Measurements from ENCODE around the gene PNLIPRP1.

Gene PNLIPRP1

DNA sequence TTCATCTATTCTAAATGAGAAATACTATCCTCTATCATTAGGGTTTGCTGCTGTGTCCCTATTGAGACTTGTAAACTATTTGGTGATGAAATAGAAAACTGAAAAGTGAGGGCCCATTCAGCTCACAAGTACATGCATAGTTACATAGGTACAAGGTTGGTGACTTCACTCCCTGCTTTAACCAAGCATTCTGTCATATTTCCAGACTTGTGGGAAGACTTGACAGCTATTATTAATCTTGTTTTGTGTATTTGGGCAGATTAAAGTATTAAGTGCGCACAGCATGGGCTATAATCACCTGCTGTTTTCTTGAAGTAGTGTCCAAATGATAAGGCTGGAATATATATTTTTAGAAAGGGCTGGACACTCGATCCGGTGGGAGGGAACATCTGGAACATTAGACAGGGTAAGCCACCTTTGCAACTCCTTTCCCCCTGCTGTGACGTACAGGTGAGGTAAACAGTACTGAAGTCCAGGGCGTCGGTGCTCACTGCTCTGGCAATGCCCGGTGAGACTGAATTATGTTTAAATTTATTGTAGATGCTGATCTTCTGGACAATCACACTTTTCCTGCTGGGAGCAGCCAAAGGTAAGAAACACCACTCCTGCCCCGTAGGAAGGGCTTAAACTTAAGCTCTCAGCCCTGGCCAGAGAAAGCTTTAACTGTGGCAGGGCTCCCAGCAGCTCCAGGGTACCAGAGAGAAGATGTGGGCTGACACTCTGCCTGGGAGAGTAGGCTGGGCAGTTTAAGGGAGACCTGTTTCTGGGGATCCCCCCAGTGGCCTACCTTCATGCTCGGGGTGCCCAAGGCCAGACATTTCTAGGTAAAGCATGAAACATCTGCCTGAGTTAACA is at the start of gene PNLIPRP1:
PNLIPRP1 (plus strand) TSS at position 370 of the 855 bp plus-strand sequence; CDS start at position 541, 171 bp downstream.
- in situ Hi-C loops (cut with MboI; ENCODE audit: low pct_unique_long_range_greater_than_20kb, low sequenced_read_pairs, unreplicated experiment) = no loop called here
- TF ChIP-seq CTCF (IDR thresholded peaks at IDR 0.05; ENCODE audit: extremely low read depth, insufficient read depth, missing control alignments) = no peak
- no peak for DNase-seq (ENCODE audit: low spot score)

GRCh38 chr10:116542007-116542677 is 48.6 kb upstream of the PNLIPRP1 start:
- in situ Hi-C loops (cut with MboI; ENCODE audit: low pct_unique_long_range_greater_than_20kb, low sequenced_read_pairs, unreplicated experiment) = no loop called here

DNA sequence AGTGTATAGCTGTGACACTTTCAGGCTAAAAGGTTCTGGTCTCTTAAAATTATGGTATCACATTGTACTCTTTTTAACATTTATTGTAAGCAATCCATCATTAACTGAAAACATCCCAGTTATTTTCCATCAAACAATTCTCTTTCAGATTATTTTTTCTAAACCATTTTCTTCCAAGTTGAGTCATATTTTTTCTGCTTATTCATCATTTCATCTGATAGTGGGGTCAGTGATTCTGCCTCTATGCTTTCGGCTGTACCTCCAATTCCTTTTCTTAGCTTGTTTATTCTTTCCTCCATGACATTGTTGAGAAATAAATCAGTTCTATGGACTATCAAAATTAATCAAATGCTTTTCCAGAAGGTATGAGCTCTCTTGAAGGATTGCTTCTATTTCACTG is 45.6 kb upstream of the PNLIPRP1 start:
- DNase-seq (ENCODE audit: low spot score) = no peak
- TF ChIP-seq CTCF (IDR thresholded peaks at IDR 0.05; ENCODE audit: extremely low read depth, insufficient read depth, missing control alignments) = no peak
- in situ Hi-C loops (cut with MboI; ENCODE audit: low pct_unique_long_range_greater_than_20kb, low sequenced_read_pairs, unreplicated experiment) = no loop called here

More at GRCh38 chr10:116542007-116542677, 48.6 kb upstream of the PNLIPRP1 start:
- no peak for TF ChIP-seq CTCF (IDR thresholded peaks at IDR 0.05; ENCODE audit: extremely low read depth, insufficient read depth, missing control alignments)
- no peak for DNase-seq (ENCODE audit: low spot score)

DNA sequence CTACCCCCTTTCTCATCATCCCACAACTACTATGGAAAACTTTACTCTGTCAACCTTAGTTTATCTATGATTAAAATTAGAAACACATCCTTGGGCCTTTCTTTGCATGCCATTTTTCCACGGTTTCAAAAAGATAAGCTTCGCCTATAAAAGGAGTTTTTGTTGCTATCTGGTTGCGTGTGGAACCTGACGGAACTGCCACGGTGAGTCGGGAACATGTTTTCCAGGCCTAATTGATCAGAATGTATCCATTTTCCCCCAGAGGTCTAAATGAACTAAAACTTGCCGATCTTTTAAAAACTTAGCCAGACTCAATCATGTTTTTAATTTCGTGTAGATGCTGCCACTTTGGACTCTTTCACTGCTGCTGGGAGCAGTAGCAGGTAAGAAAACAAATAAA is 45.0 kb upstream of the PNLIPRP1 start, which contains the start of gene PNLIP:
PNLIP (plus strand) TSS at position 176 of the 400 bp plus-strand sequence; CDS start at position 338, 162 bp downstream.
- TF ChIP-seq CTCF (IDR thresholded peaks at IDR 0.05; ENCODE audit: extremely low read depth, insufficient read depth, missing control alignments) = no peak
- in situ Hi-C loops (cut with MboI; ENCODE audit: low pct_unique_long_range_greater_than_20kb, low sequenced_read_pairs, unreplicated experiment) = no loop called here
- DNase-seq (ENCODE audit: low spot score) = no peak

DNA sequence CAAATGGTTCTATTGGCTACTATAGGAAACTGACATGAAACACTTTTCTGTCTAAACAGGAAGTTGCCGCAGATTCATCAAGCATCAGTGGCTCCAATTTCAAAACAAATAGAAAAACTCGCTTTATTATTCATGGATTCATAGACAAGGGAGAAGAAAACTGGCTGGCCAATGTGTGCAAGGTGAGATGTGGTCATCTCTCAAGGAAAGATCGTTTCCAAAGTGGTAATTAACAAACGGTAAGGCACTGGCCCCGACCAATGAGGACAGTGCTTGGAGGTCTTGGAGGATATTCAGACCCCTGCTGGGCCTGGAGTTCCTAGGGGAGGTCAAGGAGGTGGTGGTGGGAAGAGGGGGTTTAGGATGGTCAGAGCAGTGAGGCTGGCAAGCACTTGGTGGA is 42.5 kb upstream of the PNLIPRP1 start:
- in situ Hi-C loops (cut with MboI; ENCODE audit: low pct_unique_long_range_greater_than_20kb, low sequenced_read_pairs, unreplicated experiment) = no loop called here
- DNase-seq (ENCODE audit: low spot score) = no peak
- no peak for TF ChIP-seq CTCF (IDR thresholded peaks at IDR 0.05; ENCODE audit: extremely low read depth, insufficient read depth, missing control alignments)

DNA sequence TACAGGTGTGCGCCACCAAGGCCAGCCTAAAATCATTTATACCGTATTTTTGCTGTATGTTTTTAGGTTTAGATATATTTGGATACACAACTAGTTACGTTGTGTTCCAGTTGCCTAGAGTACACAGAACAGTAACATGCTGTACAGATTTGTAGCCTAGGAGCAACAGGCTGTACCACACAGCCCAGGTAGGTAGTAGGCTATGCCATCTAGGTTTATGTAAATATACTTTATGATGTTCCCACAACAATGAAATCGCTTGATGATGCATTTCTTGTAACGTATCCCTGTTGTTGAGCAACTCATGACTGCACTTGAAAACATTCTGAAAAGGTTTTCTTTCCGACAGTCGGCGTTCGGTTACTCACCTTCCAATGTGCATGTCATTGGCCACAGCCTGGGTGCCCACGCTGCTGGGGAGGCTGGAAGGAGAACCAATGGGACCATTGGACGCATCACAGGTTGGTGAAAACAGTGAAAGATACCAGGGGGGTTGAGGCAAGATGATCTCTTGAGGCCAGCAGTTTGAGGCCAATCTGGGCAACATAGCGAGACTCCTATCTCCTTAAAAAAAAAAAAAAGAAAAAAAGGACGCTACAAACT is 37.3 kb upstream of the PNLIPRP1 start:
- DNase-seq (ENCODE audit: low spot score) = no peak
- TF ChIP-seq CTCF (IDR thresholded peaks at IDR 0.05; ENCODE audit: extremely low read depth, insufficient read depth, missing control alignments) = no peak
- in situ Hi-C loops (cut with MboI; ENCODE audit: low pct_unique_long_range_greater_than_20kb, low sequenced_read_pairs, unreplicated experiment) = no loop called here

All from GM13977 (cell line).